ENCODE measurements around the gene DHRS4L2.
"Not testable (repeated sequence)": the region's sequence is repeated elsewhere in the genome, so short reads cannot be mapped to it uniquely, and the experiment has no call there.

DHRS4L2 gene

DNA sequence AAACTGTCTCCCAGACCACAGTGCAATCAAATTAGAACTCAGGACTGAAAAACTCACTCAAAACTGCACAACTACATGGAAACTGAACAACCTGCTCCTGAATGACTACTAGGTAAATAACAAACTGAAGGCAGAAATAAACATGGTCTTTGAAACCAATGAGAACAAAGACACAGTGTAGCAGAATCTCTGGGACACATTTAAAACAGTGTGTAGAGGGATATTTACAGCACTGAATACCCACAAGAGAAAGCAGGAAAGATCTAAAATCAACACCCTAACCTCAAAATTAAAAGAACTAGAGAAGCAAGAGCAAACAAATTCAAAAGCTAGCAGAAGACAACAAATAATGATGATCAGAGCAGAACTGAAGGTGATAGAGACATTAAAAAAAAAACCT is 14.7 kb upstream of the DHRS4L2 start:
- not testable (repeated sequence) for H3K9ac ChIP-seq (ENCODE audit: low read depth, low read length); H3K4me1 ChIP-seq (ENCODE audit: control insufficient read depth, insufficient read depth, low read length); H3K9me3 ChIP-seq (ENCODE audit: control insufficient read depth, insufficient read depth, low read length); H3K27ac ChIP-seq (ENCODE audit: low read depth, low read length); H3K36me3 ChIP-seq (ENCODE audit: control insufficient read depth, insufficient read depth, low read length); H3K4me3 ChIP-seq (ENCODE audit: low read depth, low read length); H3K27me3 ChIP-seq (ENCODE audit: control insufficient read depth, insufficient read depth, low read length)

- not testable (repeated sequence) for H3K27me3 ChIP-seq (ENCODE audit: control insufficient read depth, insufficient read depth, low read length); H3K36me3 ChIP-seq (ENCODE audit: control insufficient read depth, insufficient read depth, low read length); H3K9ac ChIP-seq (ENCODE audit: low read depth, low read length); H3K9me3 ChIP-seq (ENCODE audit: control insufficient read depth, insufficient read depth, low read length); H3K27ac ChIP-seq (ENCODE audit: low read depth, low read length); H3K4me1 ChIP-seq (ENCODE audit: control insufficient read depth, insufficient read depth, low read length); H3K4me3 ChIP-seq (ENCODE audit: low read depth, low read length)
Measured at GRCh38 chr14:23977208-23977607, 11.5 kb upstream of the DHRS4L2 start.

GRCh38 chr14:23981951-23982813 is 6.5 kb upstream of the DHRS4L2 start:
- not testable (repeated sequence) for H3K36me3 ChIP-seq (ENCODE audit: control insufficient read depth, insufficient read depth, low read length); H3K4me1 ChIP-seq (ENCODE audit: control insufficient read depth, insufficient read depth, low read length); H3K27ac ChIP-seq (ENCODE audit: low read depth, low read length); H3K4me3 ChIP-seq (ENCODE audit: low read depth, low read length); H3K9ac ChIP-seq (ENCODE audit: low read depth, low read length); H3K9me3 ChIP-seq (ENCODE audit: control insufficient read depth, insufficient read depth, low read length); H3K27me3 ChIP-seq (ENCODE audit: control insufficient read depth, insufficient read depth, low read length)

- Histone ChIP-seq H3K9me3 (ENCODE audit: control insufficient read depth, insufficient read depth, low read length) (no peaks in the 10 kb centered on the region), H3K4me1 (ENCODE audit: control insufficient read depth, insufficient read depth, low read length) (peaks cover 5% of the 10 kb centered on the region; the same call in 1 of the 2 replicates), H3K4me3 (ENCODE audit: low read depth, low read length) (no peak overlapping the region), H3K36me3 (ENCODE audit: control insufficient read depth, insufficient read depth, low read length) (no peaks in the 10 kb centered on the region), H3K27ac (ENCODE audit: low read depth, low read length) (no peak overlapping the region), H3K27me3 (ENCODE audit: control insufficient read depth, insufficient read depth, low read length) (no peaks in the 10 kb centered on the region), H3K9ac (ENCODE audit: low read depth, low read length) (no peak overlapping the region)
Measured at GRCh38 chr14:23984891-23985602, 3.7 kb upstream of the DHRS4L2 start.

DNA sequence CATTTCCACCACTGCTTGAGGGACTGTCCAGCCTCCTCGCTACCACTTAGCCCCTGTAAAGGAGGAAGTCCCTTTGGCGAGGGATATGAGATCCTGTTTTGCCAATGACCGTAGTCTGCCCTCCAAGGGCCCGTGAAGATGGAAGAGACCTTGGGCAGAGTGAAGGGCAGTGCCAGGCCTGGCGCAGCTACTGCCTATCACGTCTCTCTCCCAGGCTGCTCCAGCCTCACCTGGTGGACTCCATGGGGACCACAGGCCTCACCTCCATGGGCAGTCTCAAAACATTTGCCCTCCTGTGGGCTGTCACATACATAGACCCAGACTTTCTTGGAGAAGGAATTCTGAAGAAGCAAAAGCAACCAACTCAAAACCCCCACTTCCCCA is 514 bp upstream of the DHRS4L2 start:
- not testable (repeated sequence) for H3K36me3 ChIP-seq (ENCODE audit: control insufficient read depth, insufficient read depth, low read length); H3K4me1 ChIP-seq (ENCODE audit: control insufficient read depth, insufficient read depth, low read length); H3K27ac ChIP-seq (ENCODE audit: low read depth, low read length); H3K9ac ChIP-seq (ENCODE audit: low read depth, low read length); H3K27me3 ChIP-seq (ENCODE audit: control insufficient read depth, insufficient read depth, low read length); H3K9me3 ChIP-seq (ENCODE audit: control insufficient read depth, insufficient read depth, low read length)
- H3K4me3 ChIP-seq (ENCODE audit: low read depth, low read length): peak overlapping the region; percentile 47; the same call in 1 of the 2 replicates

GRCh38 chr14:23989734-23990445 is 1.2 kb downstream of the DHRS4L2 start:
- not testable (repeated sequence) for H3K9me3 ChIP-seq (ENCODE audit: control insufficient read depth, insufficient read depth, low read length); H3K4me1 ChIP-seq (ENCODE audit: control insufficient read depth, insufficient read depth, low read length); H3K9ac ChIP-seq (ENCODE audit: low read depth, low read length); H3K27me3 ChIP-seq (ENCODE audit: control insufficient read depth, insufficient read depth, low read length); H3K4me3 ChIP-seq (ENCODE audit: low read depth, low read length); H3K36me3 ChIP-seq (ENCODE audit: control insufficient read depth, insufficient read depth, low read length); H3K27ac ChIP-seq (ENCODE audit: low read depth, low read length)

- H3K27me3 ChIP-seq (ENCODE audit: control insufficient read depth, insufficient read depth, low read length): not testable (repeated sequence)
Measured at GRCh38 chr14:23990961-23991360, 2.2 kb downstream of the DHRS4L2 start.

GRCh38 chr14:23993042-23993441 is 4.3 kb downstream of the DHRS4L2 start:
- H3K9ac ChIP-seq (ENCODE audit: low read depth, low read length); H3K9me3 ChIP-seq (ENCODE audit: control insufficient read depth, insufficient read depth, low read length); H3K4me1 ChIP-seq (ENCODE audit: control insufficient read depth, insufficient read depth, low read length); H3K27me3 ChIP-seq (ENCODE audit: control insufficient read depth, insufficient read depth, low read length); H3K36me3 ChIP-seq (ENCODE audit: control insufficient read depth, insufficient read depth, low read length); H3K27ac ChIP-seq (ENCODE audit: low read depth, low read length); H3K4me3 ChIP-seq (ENCODE audit: low read depth, low read length): not testable (repeated sequence)

More at GRCh38 chr14:23990961-23991360, 2.2 kb downstream of the DHRS4L2 start:
- H3K36me3 ChIP-seq (ENCODE audit: control insufficient read depth, insufficient read depth, low read length); H3K27ac ChIP-seq (ENCODE audit: low read depth, low read length); H3K9ac ChIP-seq (ENCODE audit: low read depth, low read length); H3K4me3 ChIP-seq (ENCODE audit: low read depth, low read length); H3K9me3 ChIP-seq (ENCODE audit: control insufficient read depth, insufficient read depth, low read length); H3K4me1 ChIP-seq (ENCODE audit: control insufficient read depth, insufficient read depth, low read length): not testable (repeated sequence)

- H3K27me3 ChIP-seq (ENCODE audit: control insufficient read depth, insufficient read depth, low read length); H3K27ac ChIP-seq (ENCODE audit: low read depth, low read length); H3K4me3 ChIP-seq (ENCODE audit: low read depth, low read length); H3K36me3 ChIP-seq (ENCODE audit: control insufficient read depth, insufficient read depth, low read length); H3K9ac ChIP-seq (ENCODE audit: low read depth, low read length); H3K4me1 ChIP-seq (ENCODE audit: control insufficient read depth, insufficient read depth, low read length); H3K9me3 ChIP-seq (ENCODE audit: control insufficient read depth, insufficient read depth, low read length): not testable (repeated sequence)
Measured at GRCh38 chr14:23996009-23996408, 7.3 kb downstream of the DHRS4L2 start.

DNA sequence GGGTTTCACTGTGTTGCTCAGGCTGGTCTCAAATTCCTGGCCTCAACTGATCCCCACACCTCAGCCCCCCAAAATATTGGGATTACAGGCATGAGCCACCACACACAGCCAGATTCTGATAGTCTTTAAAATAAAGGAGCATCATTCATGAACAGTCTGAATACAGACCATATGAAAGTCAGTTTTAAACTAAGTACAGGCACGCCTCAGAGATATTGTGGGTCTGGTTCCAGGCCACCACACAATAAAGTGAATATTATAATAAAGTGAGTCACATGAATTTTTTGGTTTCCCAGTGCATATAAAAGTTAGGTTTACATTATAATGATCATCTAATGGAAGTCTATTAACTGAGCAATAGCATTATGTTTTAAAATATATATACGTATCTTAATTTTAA is 8.1 kb downstream of the DHRS4L2 start:
- H3K4me1 ChIP-seq (ENCODE audit: control insufficient read depth, insufficient read depth, low read length); H3K36me3 ChIP-seq (ENCODE audit: control insufficient read depth, insufficient read depth, low read length); H3K27me3 ChIP-seq (ENCODE audit: control insufficient read depth, insufficient read depth, low read length); H3K27ac ChIP-seq (ENCODE audit: low read depth, low read length); H3K4me3 ChIP-seq (ENCODE audit: low read depth, low read length); H3K9me3 ChIP-seq (ENCODE audit: control insufficient read depth, insufficient read depth, low read length); H3K9ac ChIP-seq (ENCODE audit: low read depth, low read length): not testable (repeated sequence)

- not testable (repeated sequence) for H3K27me3 ChIP-seq (ENCODE audit: control insufficient read depth, insufficient read depth, low read length); H3K4me1 ChIP-seq (ENCODE audit: control insufficient read depth, insufficient read depth, low read length); H3K9me3 ChIP-seq (ENCODE audit: control insufficient read depth, insufficient read depth, low read length); H3K27ac ChIP-seq (ENCODE audit: low read depth, low read length); H3K36me3 ChIP-seq (ENCODE audit: control insufficient read depth, insufficient read depth, low read length); H3K9ac ChIP-seq (ENCODE audit: low read depth, low read length); H3K4me3 ChIP-seq (ENCODE audit: low read depth, low read length)
Measured at GRCh38 chr14:23999640-24000039, 10.9 kb downstream of the DHRS4L2 start.
